B cell (primary cell): ENCODE measurements around the gene ASCL5. TPM values are rescaled to one million over a fixed set of nuclear protein-coding genes. Genes with fewer than 3 reads are reported as not detected.
A peak's percentile ranks its signal among the peaks of the same experiment; 100 is the strongest.

Experiments used
- ATAC-seq: fragments of 200-7000 bp; cut with Tn5 transposase; one replicate; pipeline ENCODE4 v1.10.0; 2021; ENCODE audit warnings: low read depth, mild to moderate bottlenecking, moderate number of reproducible peaks, moderate library complexity
- CTCF ChIA-PET: fragments of 350-600 bp; sonication (Branson Sonifier 250); formaldehyde crosslinking; loops from one replicate; lab custom pipeline; 2021; ENCODE audit warnings: antibody characterized with exemption, inconsistent platforms; lab: Charles Lee
- POLR2A ChIA-PET: fragments of 350-600 bp; sonication (Branson Sonifier 250); formaldehyde crosslinking; loops from one replicate; lab custom pipeline; 2021; ENCODE audit warnings: antibody characterized with exemption; lab: Charles Lee
- DNase-seq: peaks from one replicate; pipeline ENCODE4 v3.0.0; 2013
- H2AFZ ChIP-seq: 2 replicates; pipeline ENCODE4 v1.6.1; 2012; ENCODE audit warnings: mild to moderate bottlenecking, low read depth, low read length; ENCODE audit not compliant: insufficient read depth, poor library complexity, severe bottlenecking
- H3K27ac ChIP-seq, 2 donors: 1 replicate in 1 of 2; 2 replicates in 1 of 2; pipeline ENCODE4 v1.5.1; 2012 to 2013; ENCODE audit warnings: low read length in 2 of 2, mild to moderate bottlenecking in 2 of 2, moderate library complexity in 1 of 2
- H3K27me3 ChIP-seq, 4 experiments: fragments of 200-600 bp in 1 of 4; sonication (generic) in 1 of 4; replicated peaks in 1 of 4; 1 replicate in 2 of 4; 2 replicates in 2 of 4; pipeline versions ENCODE4 v1.6.1 to v1.7.0; 2013 to 2016; ENCODE audit warnings: low read length in 3 of 4, mild to moderate bottlenecking in 2 of 4, mixed read lengths in 1 of 4, moderate library complexity in 1 of 4; ENCODE audit not compliant: insufficient read depth in 4 of 4, control insufficient read depth in 3 of 4; ENCODE audit errors: control extremely low read depth in 1 of 4
- H3K36me3 ChIP-seq, 2 experiments: replicated peaks in 1 of 2; 1 replicate in 1 of 2; 2 replicates in 1 of 2; pipeline versions ENCODE4 v1.6.1 to v1.7.1; 2013; ENCODE audit warnings: low read length in 1 of 2; ENCODE audit not compliant: insufficient read depth in 2 of 2, control insufficient read depth in 1 of 2; ENCODE audit errors: control extremely low read depth in 1 of 2, extremely low read depth in 1 of 2
- H3K4me1 ChIP-seq, 2 donors: fragments of 200-600 bp in 1 of 2; sonication (generic) in 1 of 2; 1 replicate in 1 of 2; 2 replicates in 1 of 2; pipeline versions ENCODE4 v1.5.1 to v1.6.1; 2013 to 2017; ENCODE audit warnings: low read length in 2 of 2; ENCODE audit not compliant: control insufficient read depth in 2 of 2, insufficient read depth in 2 of 2
- H3K4me2 ChIP-seq: replicated peaks from 2 replicates; pipeline ENCODE3; 2012; ENCODE audit warnings: mild to moderate bottlenecking, low read depth, low read length; ENCODE audit not compliant: poor library complexity, severe bottlenecking
- H3K4me3 ChIP-seq, 5 experiments: fragments of 200-600 bp in 1 of 5; sonication (generic) in 1 of 5; 1 replicate in 3 of 5; 2 replicates in 2 of 5; pipeline versions ENCODE4 v1.5.1 to v1.7.0; 2011 to 2016; ENCODE audit warnings: low read length in 4 of 5, mild to moderate bottlenecking in 4 of 5, low read depth in 2 of 5, control low read depth in 1 of 5, moderate library complexity in 1 of 5; ENCODE audit not compliant: insufficient read depth in 1 of 5; ENCODE audit errors: control extremely low read depth in 1 of 5, extremely low read depth in 1 of 5
- H3K79me2 ChIP-seq: fragments of 200-600 bp; sonication (generic); one replicate; pipeline ENCODE4 v1.6.0; 2016; ENCODE audit warnings: low read length; ENCODE audit not compliant: control insufficient read depth, insufficient read depth
- H3K9ac ChIP-seq: fragments of 200-600 bp; sonication (generic); 2 replicates; pipeline ENCODE4 v1.6.1; 2017; ENCODE audit warnings: mild to moderate bottlenecking, low read length, moderate library complexity
- H3K9me3 ChIP-seq, 3 donors: one replicate each; pipeline versions ENCODE4 v1.6.1 to v1.7.1; 2013; ENCODE audit warnings: low read length in 2 of 3; ENCODE audit not compliant: control insufficient read depth in 2 of 3, insufficient read depth in 1 of 3; ENCODE audit errors: control extremely low read depth in 1 of 3
- H4K20me1 ChIP-seq: 2 replicates; pipeline ENCODE4 v1.6.0; 2012; ENCODE audit warnings: mild to moderate bottlenecking, low read length; ENCODE audit not compliant: insufficient read depth, control insufficient read depth, poor library complexity, severe bottlenecking
- H3K27ac Mint-ChIP-seq: one replicate; pipeline ENCODE4 v1.8.0; 2021; ENCODE audit warnings: mixed read lengths
- H3K27me3 Mint-ChIP-seq: one replicate; pipeline ENCODE4 v1.8.0; 2021; ENCODE audit warnings: mixed read lengths
- H3K4me1 Mint-ChIP-seq: one replicate; pipeline ENCODE4 v1.8.0; 2021; ENCODE audit warnings: mixed read lengths
- H3K4me3 Mint-ChIP-seq: one replicate; pipeline ENCODE4 v1.8.0; 2021; ENCODE audit warnings: mixed read lengths
- H3K9me3 Mint-ChIP-seq: one replicate; pipeline ENCODE4 v1.8.0; 2022; ENCODE audit warnings: mixed read lengths; ENCODE audit not compliant: insufficient read depth
- CTCF ChIP-seq: fragments of 200-600 bp; IDR thresholded peaks from one replicate; pipeline ENCODE4 v1.8.0; 2022; ENCODE audit warnings: antibody characterized with exemption, mild to moderate bottlenecking
- EZH2 ChIP-seq: IDR thresholded peaks from 2 replicates; pipeline ENCODE4 v1.6.1; 2012; ENCODE audit warnings: borderline replicate concordance, low read depth, mild to moderate bottlenecking, moderate library complexity, low read length; ENCODE audit not compliant: insufficient read depth, poor library complexity, severe bottlenecking
- WGBS: methylation state at CpG from one replicate; pipeline ENCODE4 v1.1.5; 2013; ENCODE audit warnings: missing lambda C conversion rate; ENCODE audit not compliant: insufficient coverage; 5-methylcytosine and 5-hydroxymethylcytosine counted together
- intact Hi-C: fragments of 100-400 bp; cut with micrococcal nuclease; formaldehyde crosslinking; loops from one replicate; pipeline ENCODE4 v1.10.0; 2022
- polyA plus RNA-seq: library from polyadenylated mRNA; depleted of rRNA; stranded (reverse); fragments of >200 nt; gene quantifications from 2 replicates; pipeline ENCODE4 v1.2.3, GENCODE V29; 2012
- total RNA-seq, 2 donors: library from RNA; stranded (reverse); fragments of 120-200 nt in 1 of 2; gene quantifications; 1 replicate in 1 of 2; 2 replicates in 1 of 2; pipeline versions ENCODE4 v1.2.3 to v1.2.4, GENCODE V29; 2013 to 2022

Gene ASCL5
- total and polyA plus RNA-seq, 2 donors (not counting 1 experiment from before 2014, with no cell fraction given), result not detected

- H3K4me2 ChIP-seq, result peak overlapping the region; percentile 83
- H3K9me3 ChIP-seq, result no peaks in the 10 kb centered on the region
- peak; percentile 77 for ATAC-seq
- peak overlapping the region; percentile 19 to 81 (median 71) for H3K4me3 ChIP-seq
- Mint-ChIP-seq H3K27ac (peak overlapping the region; percentile 86), H3K27me3 (peaks cover 11% of the 10 kb centered on the region), H3K4me3 (peak overlapping the region; percentile 90), H3K9me3 (no peaks in the 10 kb centered on the region), H3K4me1 (peaks cover 18% of the 10 kb centered on the region)
- H3K9ac ChIP-seq, result peak overlapping the region; percentile 68
- H4K20me1 ChIP-seq, result no peaks in the 10 kb centered on the region
- ChIA-PET CTCF (interaction anchor here (0.9 to 1.6 kb wide), 4 partner anchors 16 to 181 kb away, joined by 3 to 5 read pairs (median 3); no protein-coding TSS in a partner anchor), POLR2A (interaction anchor here (0.6 to 1.1 kb wide), 3 partner anchors 8 to 39 kb away, joined by 3 read pairs; no protein-coding TSS in a partner anchor)
- peaks cover 6% of the 10 kb centered on the region for H3K79me2 ChIP-seq
- peak overlapping the region; percentile 89 for H2AFZ ChIP-seq
- peaks cover 9 to 17% of the 10 kb centered on the region in 2 donors for H3K4me1 ChIP-seq
- peaks cover 0 to 16% (median 4%) of the 10 kb centered on the region in 4 experiments for H3K27me3 ChIP-seq
- no peak for DNase-seq
- intact Hi-C loops, result loop anchor here (1.0 to 10.0 kb wide), 3 partner anchors 17 to 991 kb away; partner anchors contain the start of gene ARL8A
- peak overlapping the region in 1 of 2 donors; percentile 35 for H3K27ac ChIP-seq
- under 1% methylated on average over 35 of the region's 37 CpGs for WGBS
- no peak for TF ChIP-seq CTCF
- no peak for TF ChIP-seq EZH2
- H3K36me3 ChIP-seq, result peaks cover 0 to 17% of the 10 kb centered on the region in 2 experiments
Measured at GRCh38 chr1:201153474-201154388, 26.7 kb upstream of the ASCL5 start.
